Left forelimb (tissue), 1 donor: Measurements from ENCODE around the gene SLC6A12.
A peak's percentile ranks its signal among the peaks of the same experiment; 100 is the strongest.

Experiments
- DNase-seq: peaks from one replicate; pipeline ENCODE4 v3.0.0-alpha.2; 2018; ENCODE audit warnings: low spot score

The SLC6A12 gene

GRCh38 chr12:215116-215515 lies 1.2 kb upstream of the SLC6A12 start:
- DNase-seq: no peak

- DNase-seq: no peak
These were observed 427 bp downstream of the SLC6A12 start for GRCh38 chr12:213527-213932.

- DNase-seq: no peak
These were observed 1.0 kb downstream of the SLC6A12 start for GRCh38 chr12:212715-213526.

- no peak for DNase-seq
These were observed 1.6 kb downstream of the SLC6A12 start for GRCh38 chr12:212415-212714.

- no peak for DNase-seq
These were observed 2.1 kb downstream of the SLC6A12 start for GRCh38 chr12:211639-212414.

GRCh38 chr12:211142-211465 lies 2.9 kb downstream of the SLC6A12 start:
- no peak for DNase-seq

- no peak for DNase-seq
These were observed 3.4 kb downstream of the SLC6A12 start for GRCh38 chr12:210277-211141.

- no peak for DNase-seq
These were observed 4.1 kb downstream of the SLC6A12 start for GRCh38 chr12:209851-210250.

GRCh38 chr12:209246-209645 lies 4.7 kb downstream of the SLC6A12 start:
- DNase-seq: no peak

- no peak for DNase-seq
These were observed 5.1 kb downstream of the SLC6A12 start for GRCh38 chr12:208813-209212.

GRCh38 chr12:207804-208203 lies 6.2 kb downstream of the SLC6A12 start:
- DNase-seq: no peak

GRCh38 chr12:206746-207440 lies 7.1 kb downstream of the SLC6A12 start:
- DNase-seq: no peak

GRCh38 chr12:205026-205425 lies 8.9 kb downstream of the SLC6A12 start:
- DNase-seq: no peak

- DNase-seq: no peak
These were observed 9.7 kb downstream of the SLC6A12 start for GRCh38 chr12:204261-204678.

GRCh38 chr12:203462-204260 lies 10.3 kb downstream of the SLC6A12 start:
- peak; percentile 75 for DNase-seq

- no peak for DNase-seq
These were observed 10.9 kb downstream of the SLC6A12 start for GRCh38 chr12:203074-203461.

GRCh38 chr12:202081-202731 lies 11.8 kb downstream of the SLC6A12 start:
- no peak for DNase-seq

- DNase-seq: no peak
These were observed 12.6 kb downstream of the SLC6A12 start for GRCh38 chr12:201361-201760.

- DNase-seq: no peak
These were observed 15.3 kb downstream of the SLC6A12 start for GRCh38 chr12:198705-199104.

- DNase-seq: no peak
These were observed 15.9 kb downstream of the SLC6A12 start for GRCh38 chr12:197911-198695.
